RWPE2 (cell line): ENCODE measurements around the gene IGFBP6.

Experiments used
- ATAC-seq: fragments of 200-7000 bp; cut with Tn5 transposase; 3 replicates; pipeline ENCODE4 v1.9.1; 2021; ENCODE audit warnings: low read depth
- DNase-seq: peaks from one replicate; pipeline ENCODE4 v3.0.0-alpha.2; 2020; ENCODE audit warnings: low spot score
- H3K27ac ChIP-seq: fragments of 450-650 bp; 2 replicates; pipeline ENCODE4 v1.5.1; 2017; ENCODE audit warnings: mild to moderate bottlenecking; ENCODE audit not compliant: poor library complexity, severe bottlenecking
- H3K27me3 ChIP-seq: fragments of 250-450 bp; sonication (Bioruptor Pico); 2 replicates; pipeline ENCODE4 v1.5.1; 2021; ENCODE audit warnings: mild to moderate bottlenecking, moderate library complexity; ENCODE audit not compliant: insufficient read depth, poor library complexity, severe bottlenecking
- H3K36me3 ChIP-seq: fragments of 250-450 bp; sonication (Bioruptor Pico); 2 replicates; pipeline ENCODE4 v1.5.1; 2020; ENCODE audit warnings: low read depth, mild to moderate bottlenecking, moderate library complexity
- H3K4me1 ChIP-seq: fragments of 250-450 bp; sonication (Bioruptor Pico); 2 replicates; pipeline ENCODE4 v1.5.1; 2021; ENCODE audit warnings: mild to moderate bottlenecking, moderate library complexity; ENCODE audit not compliant: insufficient read depth, poor library complexity, severe bottlenecking
- H3K4me3 ChIP-seq: fragments of 250-450 bp; sonication (Bioruptor Pico); 2 replicates; pipeline ENCODE4 v1.5.1; 2021; ENCODE audit warnings: mild to moderate bottlenecking, moderate library complexity; ENCODE audit not compliant: severe bottlenecking
- H3K9me3 ChIP-seq: fragments of 250-450 bp; sonication (Bioruptor Pico); 2 replicates; pipeline ENCODE4 v1.5.1; 2021; ENCODE audit warnings: mild to moderate bottlenecking, moderate library complexity; ENCODE audit not compliant: severe bottlenecking
- TF ChIP-seq, protein P1 (sequence below): fragments of 450-650 bp; IDR thresholded peaks from one replicate; pipeline ENCODE4 v1.5.1; 2017; ENCODE audit warnings: mild to moderate bottlenecking, moderate library complexity; ENCODE audit not compliant: poor library complexity, severe bottlenecking

Gene IGFBP6

DNA sequence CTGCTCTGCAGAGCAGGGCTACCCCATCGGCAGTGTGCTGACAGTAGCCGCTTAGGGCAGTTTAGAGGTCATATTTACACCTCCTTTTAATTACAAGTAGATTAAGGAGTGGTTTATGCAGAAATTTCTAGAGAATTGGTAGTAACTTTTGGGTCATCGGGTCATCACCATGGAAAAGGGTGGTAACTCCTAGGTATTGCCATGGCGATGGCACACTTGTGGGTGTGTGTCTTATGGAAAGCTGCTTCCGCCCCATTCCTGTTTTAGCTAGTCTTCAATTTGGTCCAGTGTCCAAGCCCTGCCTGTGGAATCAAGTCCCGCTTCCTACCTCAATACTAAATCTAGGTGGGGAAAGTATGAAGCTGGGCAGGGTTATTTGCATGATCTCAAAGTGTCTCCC, 53.6 kb downstream of the IGFBP6 start:
- no peak overlapping the region for H3K4me3 ChIP-seq

More for the DNA sequence above, 53.6 kb downstream of the IGFBP6 start:
- Histone ChIP-seq H3K27me3 (no peaks in the 10 kb centered on the region), H3K9me3 (no peaks in the 10 kb centered on the region), H3K27ac (no peak overlapping the region), H3K4me1 (no peaks in the 10 kb centered on the region), H3K36me3 (no peaks in the 10 kb centered on the region)
- no peak for ATAC-seq
- DNase-seq: no peak
- TF ChIP-seq, protein P1, sequence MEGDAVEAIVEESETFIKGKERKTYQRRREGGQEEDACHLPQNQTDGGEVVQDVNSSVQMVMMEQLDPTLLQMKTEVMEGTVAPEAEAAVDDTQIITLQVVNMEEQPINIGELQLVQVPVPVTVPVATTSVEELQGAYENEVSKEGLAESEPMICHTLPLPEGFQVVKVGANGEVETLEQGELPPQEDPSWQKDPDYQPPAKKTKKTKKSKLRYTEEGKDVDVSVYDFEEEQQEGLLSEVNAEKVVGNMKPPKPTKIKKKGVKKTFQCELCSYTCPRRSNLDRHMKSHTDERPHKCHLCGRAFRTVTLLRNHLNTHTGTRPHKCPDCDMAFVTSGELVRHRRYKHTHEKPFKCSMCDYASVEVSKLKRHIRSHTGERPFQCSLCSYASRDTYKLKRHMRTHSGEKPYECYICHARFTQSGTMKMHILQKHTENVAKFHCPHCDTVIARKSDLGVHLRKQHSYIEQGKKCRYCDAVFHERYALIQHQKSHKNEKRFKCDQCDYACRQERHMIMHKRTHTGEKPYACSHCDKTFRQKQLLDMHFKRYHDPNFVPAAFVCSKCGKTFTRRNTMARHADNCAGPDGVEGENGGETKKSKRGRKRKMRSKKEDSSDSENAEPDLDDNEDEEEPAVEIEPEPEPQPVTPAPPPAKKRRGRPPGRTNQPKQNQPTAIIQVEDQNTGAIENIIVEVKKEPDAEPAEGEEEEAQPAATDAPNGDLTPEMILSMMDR: no peak
